GM21723 (cell line): ENCODE results near the gene COMMD3.

Source experiments
- ATAC-seq: cut with Tn5 transposase; IDR thresholded peaks from one replicate; pipeline ENCODE4 v1.9.1; 2021; ENCODE audit warnings: mild to moderate bottlenecking, moderate library complexity; ENCODE audit not compliant: unreplicated experiment

COMMD3 gene

DNA sequence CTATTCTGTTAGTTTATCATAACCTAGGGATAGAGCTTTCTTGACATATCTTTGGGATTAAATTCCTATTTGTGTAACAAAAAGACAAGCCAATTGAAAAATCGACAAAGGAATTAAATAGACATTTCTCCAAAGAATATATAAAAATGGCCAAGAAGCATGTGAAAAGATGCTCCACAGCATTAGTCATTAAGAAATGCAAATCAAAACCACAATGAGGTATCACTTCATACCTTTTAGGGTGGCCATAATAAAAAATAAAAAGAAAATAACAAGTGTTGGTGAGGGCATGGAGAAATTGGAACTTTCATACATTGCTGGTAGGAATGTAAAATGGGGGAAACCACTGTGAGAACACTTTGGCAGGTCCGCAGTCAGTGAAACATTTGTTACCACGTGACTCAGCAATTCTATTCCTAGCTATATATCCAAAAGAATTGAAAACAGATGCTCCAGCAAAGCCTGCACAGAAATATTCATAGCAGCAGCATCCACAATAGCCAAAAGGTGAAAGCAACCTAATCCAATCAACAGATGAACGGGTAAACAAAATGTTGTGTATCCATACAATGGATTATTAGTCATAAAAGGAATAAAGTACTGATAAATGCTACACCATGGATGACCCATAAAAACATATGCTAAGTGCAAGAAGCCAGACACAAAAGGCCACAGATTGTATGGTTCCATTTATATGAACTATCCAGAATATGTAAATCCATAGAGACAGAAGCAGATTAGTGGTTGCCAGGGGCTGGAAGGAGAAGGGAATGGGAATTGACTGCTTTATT lies 49.7 kb downstream of the COMMD3 start:
- no peak for ATAC-seq

GRCh38 chr10:22366435-22366703 lies 50.2 kb downstream of the COMMD3 start:
- no peak for ATAC-seq

- ATAC-seq = no peak
These were observed 50.6 kb downstream of the COMMD3 start for GRCh38 chr10:22366771-22367170.

DNA sequence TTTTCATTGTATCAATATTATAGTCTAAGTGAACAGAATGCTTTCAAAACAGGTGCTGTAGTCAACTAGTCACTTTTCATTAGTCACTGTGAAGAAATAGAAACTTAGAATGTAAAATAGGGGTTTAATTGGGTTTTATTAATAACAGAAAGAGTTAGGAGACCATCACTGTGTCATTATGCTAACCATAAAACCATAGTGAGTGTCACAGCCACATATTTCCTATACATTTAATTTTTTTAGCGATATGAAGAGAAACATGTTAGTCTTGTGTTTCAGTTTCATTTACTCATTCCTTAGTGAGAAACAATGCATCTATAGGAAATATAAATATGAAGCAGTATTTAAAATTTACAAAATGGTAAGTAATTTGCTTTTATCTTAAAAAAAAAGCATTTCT lies 51.3 kb downstream of the COMMD3 start:
- no peak for ATAC-seq

DNA sequence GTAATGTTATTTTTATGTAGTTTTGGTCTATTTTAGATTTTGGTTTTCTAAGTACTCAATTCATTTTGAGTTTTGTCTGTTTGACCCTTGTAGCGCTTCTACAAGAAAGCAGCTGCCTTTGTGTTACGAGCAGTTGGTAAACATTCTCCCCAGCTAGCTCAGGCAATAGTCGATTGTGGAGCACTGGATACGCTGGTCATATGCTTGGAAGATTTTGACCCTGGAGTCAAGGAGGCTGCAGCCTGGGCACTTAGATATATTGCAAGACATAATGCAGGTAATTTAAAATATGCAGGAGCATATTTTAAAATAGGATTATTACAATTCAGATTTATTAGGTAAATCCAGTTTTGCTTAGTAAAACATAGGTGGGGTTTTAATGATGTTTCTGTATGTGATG lies 52.2 kb downstream of the COMMD3 start:
- no peak for ATAC-seq

DNA sequence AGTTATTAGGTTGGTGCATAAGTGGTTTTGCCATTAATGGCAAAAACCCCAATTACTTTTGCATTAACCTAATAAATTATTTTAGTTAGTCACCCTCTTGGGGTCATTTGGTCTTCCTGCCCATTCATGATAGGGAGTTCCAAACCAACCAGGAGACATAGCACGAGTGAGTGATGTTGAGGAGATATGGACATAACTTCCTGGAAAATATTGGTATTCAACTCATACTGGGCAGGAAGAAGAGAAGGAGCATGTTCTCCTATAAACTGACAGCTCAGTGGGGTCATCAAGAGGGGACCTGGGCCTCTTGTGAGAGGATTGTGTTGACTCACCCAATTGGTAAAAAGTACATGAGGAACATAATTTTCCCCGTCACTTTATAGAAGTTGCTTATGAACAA lies 52.8 kb downstream of the COMMD3 start:
- no peak for ATAC-seq

DNA sequence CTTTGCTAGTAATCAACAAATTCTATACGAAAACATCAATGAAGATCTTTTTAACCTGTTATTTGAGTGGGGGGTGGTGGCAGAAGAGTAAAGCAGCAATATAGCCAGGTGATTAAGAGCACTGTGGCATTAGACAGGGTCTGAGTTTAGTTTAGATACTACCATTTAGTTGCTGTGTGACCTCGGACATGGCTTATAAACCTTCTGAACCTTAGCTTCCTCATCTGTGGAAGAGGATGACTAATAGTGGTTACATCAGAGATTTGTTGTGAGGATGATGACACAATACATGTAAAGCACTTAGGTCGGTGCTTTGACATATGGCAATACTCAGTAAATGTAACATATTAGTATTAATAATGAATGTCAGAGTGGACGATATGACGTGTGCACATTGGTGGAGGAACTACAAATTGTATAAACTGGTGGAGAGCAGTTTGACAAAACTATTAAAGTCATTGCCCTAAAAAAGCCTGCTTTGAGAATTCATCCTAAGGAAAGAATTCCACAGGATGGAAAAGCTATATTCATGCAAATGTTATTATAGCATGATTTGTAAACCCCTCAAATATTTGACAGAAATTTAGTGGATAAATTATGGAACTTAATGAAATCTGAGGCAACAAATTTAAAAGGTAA lies 53.4 kb downstream of the COMMD3 start:
- ATAC-seq = no peak
